MM.1S (cell line): ENCODE measurements around the gene DHRSX.
"Not testable (repeated sequence)": the region's sequence is repeated elsewhere in the genome, so short reads cannot be mapped to it uniquely, and the experiment has no call there.

Source experiments
- EZH2 ChIP-seq: fragments of 300-600 bp; sonication (generic); optimal IDR thresholded peaks from 2 replicates; pipeline ENCODE3; 2017; ENCODE audit warnings: low read depth, mild to moderate bottlenecking, antibody characterized with exemption, low read length, mixed read lengths
- EZH2phosphoT487 ChIP-seq: fragments of 300-600 bp; sonication (generic); IDR thresholded peaks from 2 replicates; pipeline ENCODE4 v1.6.1; 2018; ENCODE audit warnings: antibody characterized with exemption, low read length
- TF ChIP-seq, protein P1 (sequence below): fragments of 300-600 bp; sonication (generic); IDR thresholded peaks from 2 replicates; pipeline ENCODE4 v1.5.1; 2016; ENCODE audit warnings: antibody characterized with exemption, low read length, mixed read lengths

DNA sequence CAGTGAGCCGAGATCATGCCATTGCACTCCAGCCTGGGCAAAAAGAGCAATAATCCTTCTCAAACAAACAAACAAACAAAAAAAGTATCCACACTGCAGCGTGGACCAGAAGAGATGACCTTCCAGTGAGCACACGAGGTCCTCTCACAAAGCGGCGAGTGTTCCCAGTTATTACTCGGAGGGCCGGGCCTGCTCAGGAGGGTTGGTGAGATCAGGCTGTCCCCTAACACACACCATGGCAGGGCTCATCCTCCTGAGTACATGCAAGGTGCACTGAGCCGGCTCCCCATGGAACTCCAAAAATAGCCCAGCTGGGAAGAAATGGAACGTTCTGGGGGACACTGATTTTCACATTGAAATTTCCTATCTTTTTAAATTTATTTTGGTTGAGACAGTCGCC is 40.7 kb downstream of the DHRSX start:
- TF ChIP-seq, protein P1, sequence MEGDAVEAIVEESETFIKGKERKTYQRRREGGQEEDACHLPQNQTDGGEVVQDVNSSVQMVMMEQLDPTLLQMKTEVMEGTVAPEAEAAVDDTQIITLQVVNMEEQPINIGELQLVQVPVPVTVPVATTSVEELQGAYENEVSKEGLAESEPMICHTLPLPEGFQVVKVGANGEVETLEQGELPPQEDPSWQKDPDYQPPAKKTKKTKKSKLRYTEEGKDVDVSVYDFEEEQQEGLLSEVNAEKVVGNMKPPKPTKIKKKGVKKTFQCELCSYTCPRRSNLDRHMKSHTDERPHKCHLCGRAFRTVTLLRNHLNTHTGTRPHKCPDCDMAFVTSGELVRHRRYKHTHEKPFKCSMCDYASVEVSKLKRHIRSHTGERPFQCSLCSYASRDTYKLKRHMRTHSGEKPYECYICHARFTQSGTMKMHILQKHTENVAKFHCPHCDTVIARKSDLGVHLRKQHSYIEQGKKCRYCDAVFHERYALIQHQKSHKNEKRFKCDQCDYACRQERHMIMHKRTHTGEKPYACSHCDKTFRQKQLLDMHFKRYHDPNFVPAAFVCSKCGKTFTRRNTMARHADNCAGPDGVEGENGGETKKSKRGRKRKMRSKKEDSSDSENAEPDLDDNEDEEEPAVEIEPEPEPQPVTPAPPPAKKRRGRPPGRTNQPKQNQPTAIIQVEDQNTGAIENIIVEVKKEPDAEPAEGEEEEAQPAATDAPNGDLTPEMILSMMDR, result not testable (repeated sequence)
- not testable (repeated sequence) for TF ChIP-seq EZH2, EZH2phosphoT487
